ENCODE measurements around the gene FRMD1.

GRCh38 chr6:168078175-168078942 lies 653 bp downstream of the FRMD1 start:
- TF ChIP-seq CTCF (IDR thresholded peaks at IDR 0.05) (no peak), POLR2A (IDR thresholded peaks at IDR 0.05) (no peak)
